ENCODE results near the gene GNG5. TPM values are rescaled to one million over a fixed set of nuclear protein-coding genes. Genes with fewer than 3 reads are reported as not detected.

The GNG5 gene
- total RNA-seq, 1 experiment from 2014 or later: 115 TPM

- no peaks in the 10 kb centered on the region for H3K79me1 ChIP-seq (ENCODE audit: insufficient read depth, low read depth, low read length, poor library complexity, severe bottlenecking)
- H3K23me2 ChIP-seq (ENCODE audit: insufficient read length, low read depth, low read length, poor library complexity, severe bottlenecking): peaks cover 4% of the 10 kb centered on the region
- H3K9me3 ChIP-seq (ENCODE audit: control insufficient read depth, low read depth, low read length): no peaks in the 10 kb centered on the region
- peak overlapping the region; percentile 67 for H3K4me2 ChIP-seq (ENCODE audit: insufficient read depth, insufficient read length, low read length)
- DNase-seq: no peak
- no peak overlapping the region for H4K91ac ChIP-seq (ENCODE audit: insufficient read length, low read depth, low read length)
- H2BK120ac ChIP-seq (ENCODE audit: low read depth, low read length, poor library complexity, severe bottlenecking): no peak overlapping the region
- Mint-ChIP-seq H3K4me1 (peaks cover 35% of the 10 kb centered on the region in 2 experiments), H3K36me3 (ENCODE audit: insufficient read depth in 1 of 3, low read depth in 3 of 3) (peaks cover 5 to 19% (median 10%) of the 10 kb centered on the region in 3 experiments; a peak in 6 of 7 replicates), H3K27ac (peak overlapping the region; percentile 94 to 97 (median 95)), H3K27me3 (ENCODE audit: low read depth) (no peaks in the 10 kb centered on the region; the same call in 1 of the 2 replicates), H3K9me3 (peaks cover 16 to 18% of the 10 kb centered on the region in 2 experiments), H3K4me3 (peak overlapping the region; percentile 97 to 100)
- no CpG with 5 or more reads among the region's 47 CpGs for WGBS (ENCODE audit: extremely low coverage, insufficient read length, low lambda C conversion rate)
- H4K5ac ChIP-seq (ENCODE audit: insufficient read length, low read depth, low read length): no peak overlapping the region
- peak overlapping the region; percentile 97 for H3K18ac ChIP-seq (ENCODE audit: insufficient read length, low read depth, low read length)
- H3K79me2 ChIP-seq (ENCODE audit: insufficient read depth, low read length): peaks cover 8% of the 10 kb centered on the region; the same call in 1 of the 2 replicates
- no peak overlapping the region for H4K8ac ChIP-seq (replicated peaks; ENCODE audit: insufficient read length, low read depth, low read length)
- H3K9ac ChIP-seq (ENCODE audit: extremely low read depth, insufficient read length, low read length): peak overlapping the region; percentile 91
- H2BK20ac ChIP-seq (ENCODE audit: low read depth, low read length, poor library complexity, severe bottlenecking): no peak overlapping the region
- H3K4me1 ChIP-seq (ENCODE audit: insufficient read depth, low read length): peaks cover 3% of the 10 kb centered on the region; the same call in 1 of the 2 replicates
- H2AFZ ChIP-seq (ENCODE audit: low read length): no peak overlapping the region
- H3K23ac ChIP-seq (ENCODE audit: insufficient read length, low read depth, low read length): peak overlapping the region; percentile 6
- TF ChIP-seq, protein P1, sequence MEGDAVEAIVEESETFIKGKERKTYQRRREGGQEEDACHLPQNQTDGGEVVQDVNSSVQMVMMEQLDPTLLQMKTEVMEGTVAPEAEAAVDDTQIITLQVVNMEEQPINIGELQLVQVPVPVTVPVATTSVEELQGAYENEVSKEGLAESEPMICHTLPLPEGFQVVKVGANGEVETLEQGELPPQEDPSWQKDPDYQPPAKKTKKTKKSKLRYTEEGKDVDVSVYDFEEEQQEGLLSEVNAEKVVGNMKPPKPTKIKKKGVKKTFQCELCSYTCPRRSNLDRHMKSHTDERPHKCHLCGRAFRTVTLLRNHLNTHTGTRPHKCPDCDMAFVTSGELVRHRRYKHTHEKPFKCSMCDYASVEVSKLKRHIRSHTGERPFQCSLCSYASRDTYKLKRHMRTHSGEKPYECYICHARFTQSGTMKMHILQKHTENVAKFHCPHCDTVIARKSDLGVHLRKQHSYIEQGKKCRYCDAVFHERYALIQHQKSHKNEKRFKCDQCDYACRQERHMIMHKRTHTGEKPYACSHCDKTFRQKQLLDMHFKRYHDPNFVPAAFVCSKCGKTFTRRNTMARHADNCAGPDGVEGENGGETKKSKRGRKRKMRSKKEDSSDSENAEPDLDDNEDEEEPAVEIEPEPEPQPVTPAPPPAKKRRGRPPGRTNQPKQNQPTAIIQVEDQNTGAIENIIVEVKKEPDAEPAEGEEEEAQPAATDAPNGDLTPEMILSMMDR (conservative IDR thresholded peaks at IDR 0.05): no peak
- H2BK5ac ChIP-seq (ENCODE audit: insufficient read length, low read length): no peak overlapping the region
- H3K14ac ChIP-seq (ENCODE audit: insufficient read depth, low read length): peak overlapping the region; percentile 96; the same call in 1 of the 2 replicates
- H3K27me3 ChIP-seq (ENCODE audit: insufficient read depth, low read length): no peaks in the 10 kb centered on the region
- H2BK12ac ChIP-seq (ENCODE audit: insufficient read length, low read depth, low read length): no peak overlapping the region
- H2BK15ac ChIP-seq (ENCODE audit: low read depth, low read length): no peak overlapping the region
- H3T11ph ChIP-seq (ENCODE audit: low read length): no peak overlapping the region
- H4K20me1 ChIP-seq (ENCODE audit: control insufficient read depth, insufficient read depth, insufficient read length): no peaks in the 10 kb centered on the region
- H3K27ac ChIP-seq (ENCODE audit: insufficient read length, low read depth, low read length): no peak overlapping the region
- H2AK5ac ChIP-seq (ENCODE audit: insufficient read length, low read length): no peak overlapping the region
- no peak overlapping the region for H3K56ac ChIP-seq (ENCODE audit: insufficient read length, low read depth, low read length)
- no peak overlapping the region for H3K4ac ChIP-seq (ENCODE audit: low read depth, low read length)
Measured at GRCh38 chr1:84505493-84506001, 834 bp downstream of the GNG5 start.
